Fibroblast of lung (primary cell): ENCODE results near the gene GDPGP1. TPM values are rescaled to one million over a fixed set of nuclear protein-coding genes. Genes with fewer than 3 reads are reported as not detected.

Experiments used
- DNase-seq, 2 donors: peaks; one replicate each; pipeline versions ENCODE4 v3.0.0 to v3.0.0-alpha.2; 2010; ENCODE audit warnings: low read depth in 2 of 2
- H2AFZ ChIP-seq: 2 replicates; pipeline ENCODE4 v1.5.1; 2012; ENCODE audit warnings: low read length, control low read depth, inconsistent platforms
- H3K27ac ChIP-seq: 2 replicates; pipeline ENCODE4 v1.5.1; 2011; ENCODE audit warnings: low read length, control low read depth; ENCODE audit not compliant: insufficient read depth
- H3K27me3 ChIP-seq: 2 replicates; pipeline ENCODE4 v1.5.1; 2011; ENCODE audit warnings: mild to moderate bottlenecking, low read length; ENCODE audit not compliant: control insufficient read depth, insufficient read depth
- H3K36me3 ChIP-seq: 2 replicates; pipeline ENCODE4 v1.5.1; 2011; ENCODE audit warnings: low read length; ENCODE audit not compliant: control insufficient read depth, insufficient read depth
- H3K4me1 ChIP-seq: 2 replicates; pipeline ENCODE4 v1.5.1; 2011; ENCODE audit warnings: low read length; ENCODE audit not compliant: control insufficient read depth, insufficient read depth; ENCODE audit errors: extremely low read depth
- H3K4me2 ChIP-seq: 2 replicates; pipeline ENCODE4 v1.5.1; 2011; ENCODE audit warnings: low read length, control low read depth; ENCODE audit not compliant: insufficient read depth; ENCODE audit errors: extremely low read depth
- H3K4me3 ChIP-seq, 4 experiments: fragments of 200-600 bp in 1 of 4; sonication (generic) in 1 of 4; replicated peaks in 1 of 4; 2 replicates each; pipeline ENCODE4 v1.5.1; 2011 to 2016; ENCODE audit warnings: low read length in 4 of 4, low read depth in 3 of 4, mild to moderate bottlenecking in 3 of 4, control low read depth in 2 of 4, inconsistent platforms in 1 of 4, mixed read lengths in 1 of 4; ENCODE audit not compliant: insufficient read depth in 1 of 4; ENCODE audit errors: control extremely low read depth in 1 of 4
- H3K79me2 ChIP-seq: 2 replicates; pipeline ENCODE4 v1.5.1; 2012; ENCODE audit warnings: mild to moderate bottlenecking, low read length, inconsistent platforms; ENCODE audit not compliant: control insufficient read depth, insufficient read depth
- H3K9ac ChIP-seq: 2 replicates; pipeline ENCODE4 v1.5.1; 2011; ENCODE audit warnings: mild to moderate bottlenecking, low read length, control low read depth; ENCODE audit not compliant: insufficient read depth
- H3K9me3 ChIP-seq: 2 replicates; pipeline ENCODE4 v1.5.1; 2012; ENCODE audit warnings: low read depth, low read length; ENCODE audit not compliant: control insufficient read depth, insufficient read depth
- H4K20me1 ChIP-seq: 2 replicates; pipeline ENCODE4 v1.5.1; 2011; ENCODE audit warnings: low read length; ENCODE audit not compliant: control insufficient read depth, insufficient read depth; ENCODE audit errors: extremely low read depth
- CTCF ChIP-seq, 2 donors: IDR thresholded peaks in 1 of 2; conservative IDR thresholded peaks in 1 of 2; 1 replicate in 1 of 2; 2 replicates in 1 of 2; pipeline ENCODE4 v1.5.1; 2011 to 2012; ENCODE audit warnings: low read length in 2 of 2, control low read depth in 1 of 2, inconsistent platforms in 1 of 2, low read depth in 1 of 2, mild to moderate bottlenecking in 1 of 2
- EZH2 ChIP-seq: IDR thresholded peaks from 2 replicates; pipeline ENCODE4 v1.5.1; 2012; ENCODE audit warnings: low read length, control low read depth, mild to moderate bottlenecking; ENCODE audit errors: missing control alignments
- polyA plus RNA-seq, 2 donors: library from polyadenylated mRNA; depleted of rRNA in 1 of 2; stranded (reverse) in 1 of 2; unstranded in 1 of 2; fragments of >200 nt; gene quantifications; 2 replicates each; pipeline ENCODE4 v1.2.1, GENCODE V29; 2011 to 2012; ENCODE audit warnings: missing spikeins in 1 of 2
- total RNA-seq: library from RNA; depleted of rRNA; stranded (reverse); fragments of >200 nt; gene quantifications from 2 replicates; pipeline ENCODE4 v1.2.1, GENCODE V29; 2014

GDPGP1 gene
- total and polyA plus RNA-seq, 2 donors (not counting 1 experiment from before 2014, with no cell fraction given) = 1.9 to 9.7 TPM

- H3K4me1 ChIP-seq = no peaks in the 10 kb centered on the region
Observed at GRCh38 chr15:90294159-90294558, 60.1 kb downstream of the GDPGP1 start.

GRCh38 chr15:90294601-90295269, 60.7 kb downstream of the GDPGP1 start:
- Histone ChIP-seq H3K9ac (no peak overlapping the region), H3K27ac (no peak overlapping the region), H3K4me1 (no peaks in the 10 kb centered on the region), H3K79me2 (no peaks in the 10 kb centered on the region), H3K36me3 (no peaks in the 10 kb centered on the region), H3K27me3 (no peaks in the 10 kb centered on the region), H2AFZ (no peak overlapping the region), H4K20me1 (no peaks in the 10 kb centered on the region), H3K4me3 (no peak overlapping the region), H3K9me3 (no peaks in the 10 kb centered on the region), H3K4me2 (no peak overlapping the region)
- no peak for DNase-seq
- TF ChIP-seq CTCF (conservative IDR thresholded peaks at IDR 0.05 in 1 of 2, IDR thresholded peaks at IDR 0.05 in 1 of 2; ENCODE audit: low read depth in 1 of 2, low read length in 2 of 2) (no peak), EZH2 (no peak)

More at GRCh38 chr15:90294159-90294558, 60.1 kb downstream of the GDPGP1 start:
- Histone ChIP-seq H3K9me3 (no peaks in the 10 kb centered on the region), H3K79me2 (no peaks in the 10 kb centered on the region), H3K36me3 (no peaks in the 10 kb centered on the region), H3K4me3 (no peak overlapping the region), H4K20me1 (no peaks in the 10 kb centered on the region), H2AFZ (no peak overlapping the region), H3K27ac (no peak overlapping the region), H3K4me2 (no peak overlapping the region), H3K27me3 (no peaks in the 10 kb centered on the region), H3K9ac (no peak overlapping the region)
- TF ChIP-seq CTCF (conservative IDR thresholded peaks at IDR 0.05 in 1 of 2, IDR thresholded peaks at IDR 0.05 in 1 of 2; ENCODE audit: low read depth in 1 of 2, low read length in 2 of 2) (no peak), EZH2 (no peak)
- no peak for DNase-seq

- no peaks in the 10 kb centered on the region for H3K9me3 ChIP-seq
- H3K4me2 ChIP-seq = no peak overlapping the region
- H4K20me1 ChIP-seq = no peaks in the 10 kb centered on the region
- H3K4me3 ChIP-seq = no peak overlapping the region
- no peak overlapping the region for H2AFZ ChIP-seq
- no peaks in the 10 kb centered on the region for H3K4me1 ChIP-seq
- no peak overlapping the region for H3K27ac ChIP-seq
- no peak overlapping the region for H3K9ac ChIP-seq
- H3K36me3 ChIP-seq = no peaks in the 10 kb centered on the region
- no peak for DNase-seq
- H3K79me2 ChIP-seq = no peaks in the 10 kb centered on the region
- TF ChIP-seq CTCF (conservative IDR thresholded peaks at IDR 0.05 in 1 of 2, IDR thresholded peaks at IDR 0.05 in 1 of 2; ENCODE audit: low read depth in 1 of 2, low read length in 2 of 2) (no peak), EZH2 (no peak)
- H3K27me3 ChIP-seq = no peaks in the 10 kb centered on the region
Observed at GRCh38 chr15:90295270-90295648, 61.2 kb downstream of the GDPGP1 start.

Other genes with a start within 250 kb of the GDPGP1 start
- gene ZNF710, start 232.9 kb upstream of the GDPGP1 start, total RNA-seq = 5.9 and 9.4 TPM in 2 replicates
- 2.1 and 2.2 TPM in 2 replicates for gene ZNF710, start 232.9 kb upstream of the GDPGP1 start, polyA plus RNA-seq
- gene IDH2, start 131.7 kb upstream of the GDPGP1 start, total RNA-seq = 21.8 and 47.9 TPM in 2 replicates
- gene IDH2, start 131.7 kb upstream of the GDPGP1 start, polyA plus RNA-seq = 39.9 and 66.0 TPM in 2 replicates
- 14.1 and 30.4 TPM in 2 replicates for gene SEMA4B, start 32.9 kb upstream of the GDPGP1 start, total RNA-seq
- 9.5 and 12.8 TPM in 2 replicates for gene SEMA4B, start 32.9 kb upstream of the GDPGP1 start, polyA plus RNA-seq
- 17.7 and 27.7 TPM in 2 replicates for gene CIB1, start 268 bp upstream of the GDPGP1 start, total RNA-seq
- gene CIB1, start 268 bp upstream of the GDPGP1 start, polyA plus RNA-seq = 42.7 and 62.2 TPM in 2 replicates
- gene TTLL13, start 15.3 kb downstream of the GDPGP1 start, total RNA-seq = under 0.01 TPM in 1 of 2 replicates, not detected in the other
- gene TTLL13, start 15.3 kb downstream of the GDPGP1 start, polyA plus RNA-seq = 0.03 and 0.08 TPM in 2 replicates
- 96.1 and 96.8 TPM in 2 replicates for gene NGRN, start 31.5 kb downstream of the GDPGP1 start, total RNA-seq
- 55.3 and 58.7 TPM in 2 replicates for gene NGRN, start 31.5 kb downstream of the GDPGP1 start, polyA plus RNA-seq
- 1.3 and 1.8 TPM in 2 replicates for gene ZNF774, start 118.1 kb downstream of the GDPGP1 start, total RNA-seq
- 1.2 and 1.3 TPM in 2 replicates for gene ZNF774, start 118.1 kb downstream of the GDPGP1 start, polyA plus RNA-seq
- gene IQGAP1, start 154.0 kb downstream of the GDPGP1 start, total RNA-seq = 160 and 270 TPM in 2 replicates
- gene IQGAP1, start 154.0 kb downstream of the GDPGP1 start, polyA plus RNA-seq = 222 and 231 TPM in 2 replicates